G401 (cell line): ENCODE measurements around the gene PON3. TPM values are rescaled to one million over a fixed set of nuclear protein-coding genes. Genes with fewer than 3 reads are reported as not detected.
"Not testable (repeated sequence)": the region's sequence is repeated elsewhere in the genome, so short reads cannot be mapped to it uniquely, and the experiment has no call there.

Experiments
- DNase-seq: peaks from one replicate; pipeline ENCODE4 v3.0.0-alpha.2; 2015; ENCODE audit warnings: low spot score
- in situ Hi-C: cut with HindIII; loops from 2 replicates; pipeline ENCODE4 v1.10.0; 2016; ENCODE audit warnings: low sequenced_read_pairs, mixed read lengths
- total RNA-seq: library from RNA; depleted of rRNA; stranded (reverse); fragments of >200 nt; shearing (Covaris generic); gene quantifications from 2 replicates; pipeline ENCODE4 v1.2.3, GENCODE V29; 2014

Gene PON3
- total RNA-seq, 1 experiment from 2014 or later: not detected

DNA sequence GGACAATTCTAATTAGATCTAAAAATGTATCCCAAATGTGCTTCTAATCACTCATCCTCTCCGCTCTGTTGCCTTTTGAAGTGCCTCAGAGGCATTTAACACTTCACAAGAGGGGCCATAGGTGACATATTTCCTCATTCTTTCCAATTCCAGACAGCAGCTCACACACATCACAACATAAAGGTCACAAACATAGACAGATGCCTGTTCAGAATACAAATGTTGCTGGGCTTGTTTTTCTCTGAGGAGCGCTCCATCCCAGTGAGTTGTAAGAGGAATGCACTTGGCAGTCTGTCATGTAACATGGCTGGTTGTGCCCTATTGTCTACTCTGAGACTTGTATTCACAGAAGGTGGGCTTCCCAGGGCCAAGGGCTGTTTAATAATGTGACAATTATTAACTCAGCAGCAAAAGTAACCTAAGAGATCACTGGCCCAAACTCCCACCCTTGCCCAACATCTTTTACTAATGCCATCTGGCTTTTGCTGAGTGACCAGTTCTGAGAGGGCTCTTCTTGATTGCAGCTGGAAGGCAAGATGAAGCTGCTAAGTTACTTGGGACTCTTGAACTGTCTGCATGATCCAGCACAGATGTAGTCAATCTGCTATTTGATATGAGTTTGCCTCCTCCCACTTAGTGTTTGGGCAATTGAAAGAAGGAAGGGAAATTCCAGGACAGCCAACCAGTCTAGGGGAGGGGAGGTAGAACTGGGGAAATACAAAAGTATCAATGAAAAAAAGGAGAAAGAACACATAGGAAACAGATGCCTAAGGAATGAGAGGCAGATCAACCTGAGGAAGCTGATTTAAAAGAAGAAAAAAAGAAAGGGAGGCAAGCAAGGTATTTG is 25.0 kb upstream of the PON3 start:
- no peak for DNase-seq

DNA sequence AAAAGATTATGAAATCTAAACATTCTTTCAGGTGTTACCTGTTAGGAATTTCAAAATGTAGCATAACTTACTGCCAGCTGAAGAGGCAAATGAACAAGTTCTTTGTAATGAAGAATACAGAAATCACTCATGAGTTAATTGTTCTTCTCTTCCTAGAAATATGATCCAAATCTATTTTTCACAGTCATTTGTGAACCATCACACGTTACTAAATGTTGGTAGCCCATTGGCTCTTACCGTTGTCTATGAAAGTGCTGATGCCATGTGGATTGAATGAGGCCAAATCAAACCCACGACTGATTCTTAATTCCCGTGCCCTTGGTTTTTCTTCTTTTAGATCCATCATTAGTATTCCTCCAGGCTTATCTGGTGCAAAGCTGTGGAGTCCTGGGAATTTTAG is 15.9 kb upstream of the PON3 start:
- DNase-seq: no peak
- in situ Hi-C loops: no loop called here

More for the DNA sequence above, 25.0 kb upstream of the PON3 start:
- in situ Hi-C loops: no loop called here

DNA sequence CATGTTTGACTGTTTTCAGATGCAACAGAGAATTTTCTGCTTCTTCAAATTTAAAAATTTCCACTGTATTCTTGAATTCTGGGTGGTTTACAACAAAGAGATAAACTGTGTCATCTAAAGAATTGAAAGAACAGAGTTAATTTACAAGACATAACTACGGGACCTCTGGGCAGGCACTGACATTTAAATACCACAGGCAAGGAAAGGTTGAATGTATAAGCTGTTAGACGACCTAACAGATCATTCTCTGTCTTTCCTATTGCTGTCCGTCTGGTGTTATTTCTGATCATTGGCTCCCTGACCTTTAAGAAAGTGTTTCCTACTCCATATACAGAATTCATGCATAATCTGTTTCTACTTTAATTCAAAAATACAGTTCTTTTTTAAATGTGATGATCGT is 15.5 kb upstream of the PON3 start:
- DNase-seq: no peak
- in situ Hi-C loops: no loop called here

DNA sequence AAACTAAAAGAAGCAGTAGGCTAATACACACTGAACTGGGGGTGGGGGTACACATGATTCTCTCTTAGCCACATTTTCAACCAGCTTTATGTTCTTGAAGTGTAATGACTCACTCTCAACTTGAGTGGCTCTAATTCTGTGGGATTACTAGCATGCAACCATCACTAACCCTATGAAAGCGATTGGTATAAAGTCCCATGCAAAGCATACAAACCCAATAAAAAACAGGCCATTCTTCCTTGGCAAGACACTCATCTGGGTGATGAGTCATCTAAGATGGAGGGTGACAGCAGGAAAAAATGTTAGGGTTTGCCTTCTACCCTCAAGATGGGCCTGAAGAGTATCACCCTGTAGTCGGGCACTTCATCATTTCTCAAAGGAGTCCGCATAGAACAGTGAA is 14.9 kb upstream of the PON3 start:
- in situ Hi-C loops: no loop called here
- DNase-seq: no peak

DNA sequence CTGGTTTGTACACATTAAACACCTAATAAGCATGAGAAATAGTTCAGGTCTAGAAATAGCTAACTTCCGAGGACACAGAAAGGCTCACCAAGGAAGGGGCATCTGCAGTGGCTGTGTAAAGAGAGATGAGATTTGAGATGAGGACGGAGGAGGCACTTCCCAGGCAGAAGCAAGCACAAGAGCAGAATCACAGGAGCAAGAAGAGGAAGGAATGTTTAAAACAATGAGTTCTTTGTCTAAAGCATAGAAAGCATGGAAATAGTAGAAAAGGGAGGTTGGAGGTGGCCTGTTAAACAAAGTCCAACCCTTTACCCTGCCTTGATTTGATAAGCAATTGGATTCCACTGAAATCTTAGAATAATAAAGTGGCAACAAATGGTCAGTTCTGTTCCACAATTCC is 11.6 kb upstream of the PON3 start:
- no peak for DNase-seq
- in situ Hi-C loops: no loop called here

DNA sequence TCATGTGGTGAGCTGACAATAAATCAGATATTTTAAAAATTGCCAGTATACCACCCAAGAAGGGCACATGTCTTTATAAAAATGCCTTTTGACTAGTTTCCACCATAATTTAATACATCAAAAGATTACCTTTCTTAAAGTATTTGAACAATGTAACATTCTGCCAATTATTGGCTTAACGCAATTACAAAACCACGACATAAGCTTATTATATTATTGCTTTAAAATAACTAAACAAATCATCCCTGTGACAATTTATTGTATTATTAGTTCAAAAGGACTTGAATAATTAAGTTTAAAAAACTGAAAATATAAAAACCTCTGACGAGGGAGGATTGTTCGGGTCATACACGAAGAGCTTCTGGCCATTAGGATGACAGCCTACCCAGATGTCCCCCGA is 9.6 kb upstream of the PON3 start:
- DNase-seq: no peak
- in situ Hi-C loops: no loop called here

DNA sequence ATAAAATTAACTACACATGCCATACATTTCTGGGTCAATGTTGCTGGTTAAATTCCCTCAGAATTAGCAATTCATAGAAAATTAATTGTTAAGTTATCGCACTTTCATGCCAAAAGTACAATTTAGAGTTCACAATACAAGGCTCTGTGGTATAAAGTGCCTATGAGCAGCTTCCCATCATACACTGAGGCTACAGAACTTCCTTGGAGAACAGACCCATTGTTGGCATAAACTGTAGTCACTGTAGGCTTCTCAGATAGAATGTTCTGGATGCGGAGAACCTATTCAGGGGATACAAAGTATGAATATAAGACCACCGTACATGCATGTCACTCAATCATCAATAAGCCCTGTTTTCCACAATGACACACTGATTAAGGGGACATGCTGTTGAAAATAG is 9.0 kb upstream of the PON3 start:
- DNase-seq: no peak
- in situ Hi-C loops: no loop called here

DNA sequence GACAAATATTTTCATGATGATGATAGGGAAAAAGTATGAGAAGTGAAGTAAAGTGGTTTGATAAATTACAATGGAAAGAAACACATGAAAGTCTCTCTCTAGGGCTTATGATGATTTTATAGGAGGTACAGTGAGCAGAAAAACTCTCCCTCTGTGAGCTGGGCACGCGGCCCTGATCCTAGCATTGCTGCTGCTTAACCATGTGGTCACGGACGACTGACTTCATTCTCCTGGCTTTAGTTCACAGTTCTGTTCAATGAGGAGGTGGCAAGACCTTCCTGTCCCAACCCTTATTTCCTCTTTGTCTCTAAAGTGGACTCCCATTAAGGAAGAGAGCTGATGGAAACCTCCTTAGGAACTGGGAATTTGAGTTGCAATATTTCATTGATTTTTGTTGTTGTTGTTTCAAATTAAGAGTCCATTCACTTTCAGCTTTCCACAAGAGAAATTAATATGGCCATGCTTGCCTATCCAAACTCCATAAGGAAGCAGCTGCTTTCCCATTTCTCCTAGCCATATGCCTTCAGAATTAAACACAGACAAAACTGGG is 8.2 kb upstream of the PON3 start:
- in situ Hi-C loops: no loop called here
- peak; percentile 12 for DNase-seq

DNA sequence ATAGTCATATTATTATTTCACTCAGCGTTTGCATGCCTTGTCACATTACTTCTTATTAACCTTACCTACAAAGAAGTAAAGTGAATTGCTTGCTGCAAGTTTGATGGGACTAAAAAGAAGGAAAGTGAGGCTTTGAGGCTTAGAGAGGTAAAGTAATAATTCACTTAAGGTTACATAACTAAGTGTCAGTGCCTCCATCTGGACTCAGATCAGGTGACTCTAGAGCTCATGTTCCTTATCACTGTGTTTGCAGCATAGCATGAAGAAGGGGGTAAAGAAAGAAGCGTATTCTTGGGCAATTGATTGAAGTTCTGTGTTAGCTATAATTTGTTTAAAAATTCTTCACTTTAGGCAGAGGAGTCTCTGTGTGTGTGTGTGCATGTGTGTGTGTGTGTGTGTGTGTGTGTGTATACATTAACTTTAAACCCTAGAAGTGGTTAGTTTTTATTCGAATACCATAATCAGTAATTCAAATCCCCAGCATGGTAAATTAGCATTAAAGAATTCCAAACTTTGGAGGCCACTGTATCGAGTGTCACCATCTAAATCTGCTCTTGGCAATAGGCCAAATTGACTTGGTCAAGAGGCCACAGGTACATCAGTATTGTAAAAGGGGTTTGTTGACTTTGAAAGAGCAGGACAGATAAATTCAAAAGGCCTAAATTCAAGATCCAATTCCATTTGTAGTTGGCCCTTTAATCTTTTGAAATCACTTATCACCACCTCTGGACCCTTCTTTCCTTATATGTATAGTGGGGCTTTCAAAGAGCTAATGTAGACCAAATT is 2.2 kb upstream of the PON3 start:
- in situ Hi-C loops: no loop called here
- DNase-seq: no peak

DNA sequence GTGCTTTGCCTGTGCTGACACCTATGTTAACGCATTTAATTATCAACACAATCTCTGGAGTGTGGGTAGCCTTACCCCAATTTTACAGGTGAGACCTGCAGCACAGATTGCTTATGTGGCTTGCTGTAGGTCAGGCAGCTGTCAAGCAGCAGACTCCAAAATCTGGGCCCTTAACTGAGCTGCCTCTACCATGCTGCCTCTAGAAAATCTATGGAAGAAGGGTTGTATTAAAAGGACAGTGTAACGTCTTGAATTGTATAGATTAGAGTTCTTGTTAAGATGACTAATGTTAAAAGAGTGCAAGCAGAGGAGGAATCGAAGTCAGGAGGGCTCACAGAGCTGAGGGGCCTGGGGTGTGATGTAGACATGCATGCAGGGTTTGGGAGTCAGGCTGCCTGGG is 1.2 kb upstream of the PON3 start:
- in situ Hi-C loops: no loop called here
- DNase-seq: no peak

DNA sequence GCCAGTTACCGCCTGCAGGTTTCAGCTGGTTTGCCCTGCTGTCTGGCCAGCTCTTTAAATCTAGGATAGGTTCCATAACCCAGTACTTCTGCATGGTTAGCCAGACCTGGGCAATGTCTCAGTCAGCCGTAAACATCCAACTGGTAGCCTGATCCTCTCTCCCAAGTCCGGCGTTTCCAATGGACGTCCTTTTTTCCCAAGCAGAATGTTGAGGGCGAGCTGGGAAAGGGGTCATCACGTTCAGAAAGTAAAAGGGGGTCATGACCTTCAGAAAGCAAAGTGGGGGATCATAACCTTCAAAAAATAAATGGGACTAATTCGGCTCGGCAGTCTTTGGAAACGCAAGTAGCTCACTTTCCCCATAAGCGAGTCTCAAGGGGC is 430 bp downstream of the PON3 start:
- in situ Hi-C loops: no loop called here
- DNase-seq: no peak

DNA sequence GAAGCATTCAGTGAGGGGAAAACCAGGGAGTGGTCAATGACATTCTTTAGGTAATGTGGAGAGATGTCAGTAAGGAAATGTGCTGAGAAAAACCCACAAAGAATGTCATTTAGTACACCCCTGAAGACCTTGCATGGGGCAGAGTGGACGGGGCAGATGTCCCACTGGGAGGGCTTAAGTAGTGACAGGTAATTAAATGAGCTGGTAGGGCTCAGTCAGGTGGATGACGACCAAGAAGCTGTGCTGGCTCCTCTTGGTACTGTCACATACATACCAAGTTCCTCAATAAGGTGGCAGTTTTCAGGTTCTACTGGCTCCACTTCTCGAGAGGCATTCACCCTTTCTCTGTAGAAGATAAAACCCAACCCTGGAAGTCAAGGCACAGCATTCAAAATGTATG is 1.8 kb downstream of the PON3 start:
- in situ Hi-C loops: no loop called here
- no peak for DNase-seq

DNA sequence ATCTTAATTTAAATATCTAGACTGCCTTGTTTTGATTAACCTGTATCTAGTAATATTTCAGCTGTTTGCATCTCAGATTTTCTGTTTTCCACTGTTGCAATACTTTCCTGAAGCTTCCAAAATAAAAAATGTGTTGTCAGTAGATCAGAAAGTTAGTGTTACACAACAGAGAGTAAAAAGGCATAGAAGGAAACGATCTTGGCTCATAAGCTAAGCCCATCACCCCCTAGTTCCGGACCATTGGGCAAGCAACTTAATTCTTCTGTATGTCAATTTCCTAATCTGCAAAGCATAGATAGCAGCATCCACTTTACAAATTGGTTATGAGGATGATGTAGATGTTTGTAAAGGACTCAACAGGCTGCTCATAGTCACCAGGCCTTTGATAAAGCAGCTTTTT is 4.4 kb downstream of the PON3 start:
- in situ Hi-C loops: no loop called here
- DNase-seq: no peak

DNA sequence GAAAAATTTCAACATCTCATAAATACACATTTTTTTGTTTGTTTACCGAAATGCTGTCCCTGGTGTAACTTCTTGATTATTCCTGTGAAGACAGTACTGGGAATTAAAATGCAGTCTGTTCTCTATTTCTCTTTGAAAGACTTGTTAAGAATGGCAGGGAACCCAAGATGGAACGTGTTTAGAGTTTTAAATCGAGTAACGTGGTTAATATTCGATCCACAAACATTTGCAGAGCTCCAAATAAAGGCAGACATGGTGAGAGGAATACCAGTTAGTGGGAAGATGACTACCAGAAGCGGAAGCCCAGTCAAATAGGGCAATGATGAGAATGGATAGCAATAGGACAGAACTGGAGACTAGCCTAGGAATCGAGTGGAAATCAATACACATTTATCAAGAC is 6.7 kb downstream of the PON3 start:
- in situ Hi-C loops: no loop called here
- peak; percentile 26 for DNase-seq

DNA sequence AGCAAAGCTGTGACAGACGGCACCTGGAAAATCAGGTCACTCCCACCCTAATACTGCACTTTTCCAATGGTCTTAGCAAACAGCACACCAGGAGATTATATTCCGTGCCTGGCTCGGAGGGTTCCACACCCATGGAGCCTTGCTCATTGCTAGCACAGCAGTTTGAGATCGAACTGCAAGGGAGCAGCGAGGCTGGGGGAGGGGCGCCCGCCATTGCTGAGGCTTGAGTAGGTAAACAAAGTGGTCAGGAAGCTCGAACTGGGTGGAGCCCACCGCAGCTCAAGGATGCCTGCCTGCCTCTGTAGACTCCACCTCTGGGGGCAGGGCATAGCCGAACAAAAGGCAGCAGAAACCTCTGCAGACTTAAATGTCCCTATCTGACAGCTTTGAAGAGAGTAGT is 16.7 kb downstream of the PON3 start:
- DNase-seq, in situ Hi-C loops: not testable (repeated sequence)

DNA sequence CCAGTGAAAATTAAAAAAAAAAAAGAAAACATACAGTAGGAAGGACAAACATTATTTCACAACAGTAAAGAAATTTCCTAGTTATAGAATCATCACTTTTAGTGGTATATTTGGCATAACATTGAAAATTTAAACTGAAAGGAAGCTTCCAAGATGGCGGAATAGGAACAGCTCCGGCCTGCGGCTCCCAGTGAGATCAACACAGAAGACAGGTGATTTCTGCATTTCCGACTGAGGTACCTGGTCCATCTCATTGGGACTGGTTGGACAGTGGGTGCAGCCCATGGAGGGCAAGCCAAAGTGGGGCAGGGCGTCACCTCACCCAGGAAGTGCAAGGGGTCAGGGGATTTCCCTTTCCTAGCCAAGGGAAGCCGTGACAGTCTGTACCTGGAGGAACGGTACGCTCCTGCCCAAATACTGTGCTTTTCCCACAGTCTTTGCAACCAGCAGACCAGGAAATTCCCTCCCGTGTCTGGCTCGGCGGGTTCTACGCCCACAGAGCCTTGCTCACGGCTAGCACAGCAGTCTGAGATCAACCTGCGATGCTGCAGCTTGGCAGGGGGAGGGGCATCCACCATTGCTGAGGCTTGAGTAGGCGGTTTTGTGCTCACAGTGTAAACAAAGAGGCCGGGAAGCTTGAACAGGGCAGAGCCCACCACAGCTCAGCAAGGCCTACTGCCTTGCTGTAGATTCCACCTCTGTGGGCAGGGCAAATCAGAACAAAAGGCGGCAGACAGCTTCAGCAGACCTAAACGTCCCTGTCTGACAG is 19.4 kb downstream of the PON3 start:
- in situ Hi-C loops: no loop called here
- DNase-seq: no peak

DNA sequence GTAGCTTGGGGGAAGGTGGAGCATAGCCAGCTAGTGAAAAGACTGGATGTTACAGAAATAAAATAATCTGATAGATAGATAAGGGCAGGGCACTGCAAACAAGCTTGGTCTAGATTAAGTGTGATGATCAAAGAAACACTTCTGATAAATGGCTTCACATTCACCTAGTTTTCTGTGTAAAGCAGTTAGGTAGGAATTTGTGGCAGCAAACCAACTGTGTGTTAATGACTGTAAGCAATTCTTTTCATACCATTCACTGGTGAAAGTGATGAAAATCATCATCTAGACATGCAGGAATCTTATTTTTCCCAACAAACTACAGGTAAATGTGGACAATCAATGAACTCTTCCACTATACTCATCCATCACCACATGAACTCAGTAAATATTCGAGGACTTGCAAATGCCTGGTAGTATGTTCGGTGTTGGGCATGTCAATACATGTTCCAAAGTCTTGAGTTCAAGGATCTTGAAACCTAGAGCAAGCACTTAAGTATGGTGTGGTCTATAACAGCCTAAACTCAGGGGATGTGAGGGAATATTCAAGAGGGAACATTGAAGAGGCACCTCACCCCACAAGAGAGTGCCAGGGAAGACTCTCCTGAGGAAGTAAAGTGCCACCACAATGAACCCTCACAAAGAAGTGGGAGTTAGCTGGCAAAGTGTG is 20.5 kb downstream of the PON3 start:
- DNase-seq: no peak
- in situ Hi-C loops: no loop called here

DNA sequence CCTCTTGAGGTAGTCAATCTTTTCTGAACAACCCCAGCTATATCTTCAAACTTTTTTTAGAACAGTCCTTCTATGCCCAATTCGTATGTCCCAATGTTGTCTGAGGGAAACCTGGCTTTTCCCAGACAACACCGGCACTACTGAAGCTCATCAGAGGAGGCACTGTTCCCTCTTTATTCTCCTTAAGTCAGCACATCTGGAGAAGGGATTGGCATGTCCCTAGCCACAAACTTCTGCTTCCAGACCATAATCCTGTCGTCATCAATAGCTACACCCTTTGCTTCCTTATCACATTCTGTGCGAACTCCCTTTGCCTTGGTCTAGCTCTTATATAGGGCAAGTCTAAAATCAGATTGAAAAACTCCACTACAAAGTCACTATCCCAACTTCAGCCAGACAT is 22.9 kb downstream of the PON3 start:
- in situ Hi-C loops: no loop called here
- no peak for DNase-seq

DNA sequence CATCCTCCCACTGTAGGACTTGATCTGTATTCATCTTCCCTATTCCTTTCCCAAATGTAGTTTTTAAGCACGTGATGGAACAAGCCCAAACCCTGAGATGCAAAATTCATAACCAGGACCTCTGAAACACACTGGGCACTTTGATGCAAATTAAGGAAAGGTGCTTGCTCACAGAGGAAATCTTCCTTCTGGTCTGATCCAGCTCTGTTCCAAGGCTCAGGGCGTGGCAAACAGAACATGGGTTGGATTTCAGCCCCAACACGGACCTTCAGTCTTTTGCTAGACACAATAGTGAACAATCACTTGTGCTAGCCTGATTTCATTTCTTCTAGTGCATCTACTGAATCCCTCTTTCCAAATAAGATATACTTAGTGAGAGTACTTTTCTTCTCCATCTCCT is 27.9 kb downstream of the PON3 start:
- in situ Hi-C loops: no loop called here
- DNase-seq: no peak
